Activated CD4-positive, alpha-beta T cell treated with anti-CD3 and anti-CD28 coated beads, Interleukin-10, Interleukin-2, amounts not matched to agents 100 ng/mL and 50 ng/mL, durations not matched to agents 16 hours and 8 hours (primary cell): ENCODE data around the gene POLR2J2.
"Not testable (repeated sequence)": the region's sequence is repeated elsewhere in the genome, so short reads cannot be mapped to it uniquely, and the experiment has no call there.

Experiments used
- DNase-seq: peaks from one replicate; pipeline ENCODE4 v3.0.0-alpha.2; 2020

Gene POLR2J2

DNA sequence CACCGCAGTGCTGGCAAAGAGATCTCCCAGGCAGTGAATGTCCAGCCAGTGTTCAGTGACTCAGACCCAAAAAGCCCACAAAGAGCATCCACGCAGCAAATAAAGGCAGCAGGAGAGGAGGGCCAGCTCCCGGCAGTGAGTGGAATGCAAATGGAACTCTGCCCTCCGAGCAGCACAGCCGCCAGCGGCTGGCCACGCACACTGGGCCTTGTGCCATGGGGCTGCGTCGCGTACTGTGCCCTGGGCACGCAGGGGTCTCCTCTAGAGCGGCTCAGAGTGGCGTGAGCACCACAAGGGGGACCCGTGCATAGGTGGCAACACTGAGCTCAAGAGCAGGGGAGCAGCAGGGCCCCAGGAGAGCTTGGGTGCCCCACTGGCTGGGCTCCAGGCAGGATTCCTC lies 3.9 kb downstream of the POLR2J2 start:
- DNase-seq = not testable (repeated sequence)

DNA sequence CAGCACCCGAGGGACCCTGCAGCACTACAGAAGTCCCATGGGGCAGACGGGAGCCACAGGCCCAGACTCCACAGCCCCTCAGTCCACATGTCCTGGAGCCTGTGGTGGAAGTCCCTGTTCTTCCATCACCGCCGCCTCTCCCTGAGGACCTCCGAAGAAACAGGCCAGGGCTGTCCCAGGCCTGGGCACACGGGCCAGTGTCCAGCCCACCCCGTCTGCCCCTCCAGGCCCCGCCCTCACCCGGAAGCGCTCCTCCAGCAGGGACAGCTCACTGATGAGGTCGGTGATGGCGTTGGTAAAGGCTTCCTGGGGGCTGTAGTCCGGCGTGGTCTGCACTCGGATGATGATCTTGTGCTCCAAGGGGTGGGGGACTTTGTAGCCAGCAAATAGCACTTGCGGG lies 4.6 kb downstream of the POLR2J2 start:
- DNase-seq = not testable (repeated sequence)

DNA sequence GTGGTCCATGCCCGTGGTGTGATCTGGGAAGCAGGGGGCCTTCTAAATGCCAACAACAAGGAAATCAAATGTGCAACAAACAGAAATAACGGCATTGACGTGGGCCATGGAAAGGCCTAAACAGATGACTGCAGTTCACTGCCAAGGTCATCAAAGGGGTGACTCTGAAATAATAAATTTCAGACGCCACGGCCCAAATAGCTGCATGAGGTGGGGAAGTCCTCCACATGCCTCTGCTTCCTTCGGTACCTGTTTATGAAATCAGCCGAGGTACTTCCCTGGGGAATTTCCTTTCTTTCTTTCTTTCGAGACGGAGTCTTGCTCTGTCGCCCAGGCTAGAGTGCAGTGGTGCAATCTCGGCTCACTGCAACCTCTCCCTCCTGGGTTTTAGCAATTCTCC lies 6.7 kb downstream of the POLR2J2 start:
- DNase-seq = not testable (repeated sequence)

DNA sequence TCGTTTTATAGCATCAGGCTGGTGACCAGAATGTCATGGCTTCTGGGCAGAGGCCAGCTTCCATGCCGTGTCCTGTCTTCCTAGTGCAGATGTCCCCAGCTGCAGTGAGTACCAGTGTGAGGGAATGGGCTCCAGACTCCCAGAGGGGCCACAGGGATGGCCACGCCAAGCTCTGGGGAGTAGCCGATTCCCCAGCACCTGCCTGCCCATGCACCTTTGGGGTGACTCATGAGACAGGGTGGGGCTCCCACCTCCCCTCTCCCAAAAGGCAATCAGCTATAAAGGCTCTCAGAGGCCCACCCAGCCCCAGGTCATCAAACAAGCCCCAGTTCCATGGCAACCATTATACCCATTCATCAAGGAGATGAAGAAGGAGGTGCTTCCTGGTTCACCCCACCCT lies 21.5 kb downstream of the POLR2J2 start, which contains the start of gene SPDYE2B:
Gene SPDYE2B, plus strand, starts transcription at position 396 of the 400 bp plus-strand sequence. CDS start 2,030 bp downstream, outside the sequence.
- not testable (repeated sequence) for DNase-seq

DNA sequence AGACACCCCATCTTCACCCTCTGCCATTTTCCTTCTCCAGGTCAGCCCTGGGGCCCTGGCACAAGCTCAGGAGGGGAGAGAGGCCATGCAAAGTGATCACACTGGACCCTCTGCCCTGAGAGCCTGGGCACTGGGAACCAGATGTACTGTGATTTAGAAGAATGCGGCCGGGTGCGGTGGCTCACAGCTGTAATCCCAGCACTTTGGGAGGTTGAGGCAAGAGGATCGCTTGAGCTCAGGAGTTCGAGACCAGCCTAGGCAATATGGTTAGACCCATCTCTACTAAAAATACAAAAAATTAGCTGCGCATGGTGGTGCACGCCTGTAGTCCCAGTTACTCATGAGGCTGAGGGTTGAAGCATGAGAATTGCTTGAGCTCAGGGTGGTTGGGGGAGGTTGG lies 23.6 kb downstream of the POLR2J2 start:
- DNase-seq = not testable (repeated sequence)

DNA sequence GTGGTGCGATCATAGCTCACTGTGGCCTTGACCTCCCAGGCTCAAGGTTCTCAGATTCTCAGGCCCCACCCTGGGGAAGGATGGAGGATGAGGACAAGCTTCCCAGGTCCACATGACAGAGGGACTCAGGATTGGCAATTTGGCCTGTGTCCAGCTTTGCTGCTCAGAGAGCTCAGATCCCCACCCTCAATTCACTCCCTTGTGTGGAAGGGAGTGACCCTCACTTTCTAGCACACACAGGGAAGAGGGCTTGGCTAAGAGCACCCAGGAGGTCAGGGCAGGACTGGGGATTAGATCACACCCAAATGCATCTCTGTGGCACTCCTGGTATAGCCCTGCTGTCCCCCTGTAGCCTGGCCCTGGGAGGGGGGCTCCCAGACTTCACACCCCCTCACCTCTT lies 28.1 kb downstream of the POLR2J2 start:
- not testable (repeated sequence) for DNase-seq

DNA sequence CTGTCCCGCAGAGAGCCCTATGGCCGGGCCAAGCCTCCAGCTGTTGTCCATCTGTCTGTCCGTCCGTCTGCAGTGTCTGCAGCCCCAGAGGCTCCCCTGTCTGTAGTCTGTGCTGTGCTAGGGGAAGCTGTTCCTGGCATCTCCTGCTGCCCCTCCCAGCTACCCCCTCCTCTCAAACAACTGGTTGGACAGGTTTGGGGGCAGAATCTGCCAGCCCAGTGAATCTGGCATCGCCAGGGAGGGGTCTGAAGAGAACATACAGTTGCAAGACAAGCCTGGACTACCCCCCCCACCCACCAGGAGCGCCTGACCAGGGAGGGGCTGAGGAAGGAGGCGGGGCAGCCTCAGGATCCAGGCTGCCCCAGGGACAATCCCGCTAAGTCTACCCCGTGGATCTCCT lies 28.8 kb downstream of the POLR2J2 start, which contains the start of gene UPK3BL1:
Gene UPK3BL1, minus strand, starts transcription at position 101 of the 400 bp plus-strand sequence. Its CDS starts 50 bp downstream, at position 51.
- not testable (repeated sequence) for DNase-seq

DNA sequence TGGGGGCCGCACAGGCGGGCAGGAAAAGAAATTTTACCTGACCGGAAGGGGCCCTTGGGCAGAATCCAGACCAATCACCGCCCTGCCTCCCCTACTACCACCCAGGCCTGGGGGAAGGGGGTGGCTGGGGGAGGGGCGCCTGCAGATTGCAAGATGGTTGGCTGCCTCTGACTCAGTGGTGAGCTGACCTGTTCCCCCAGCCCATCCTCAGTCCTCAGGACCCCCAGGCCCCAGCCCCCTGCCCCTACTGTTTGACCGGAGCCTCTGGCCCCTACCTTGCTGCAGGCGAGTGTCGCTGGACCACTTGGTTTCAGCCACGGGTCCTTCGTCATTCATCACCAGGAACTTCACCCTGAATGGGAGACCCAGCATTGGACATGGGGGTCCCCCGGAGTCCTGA lies 32.6 kb downstream of the POLR2J2 start:
- not testable (repeated sequence) for DNase-seq

DNA sequence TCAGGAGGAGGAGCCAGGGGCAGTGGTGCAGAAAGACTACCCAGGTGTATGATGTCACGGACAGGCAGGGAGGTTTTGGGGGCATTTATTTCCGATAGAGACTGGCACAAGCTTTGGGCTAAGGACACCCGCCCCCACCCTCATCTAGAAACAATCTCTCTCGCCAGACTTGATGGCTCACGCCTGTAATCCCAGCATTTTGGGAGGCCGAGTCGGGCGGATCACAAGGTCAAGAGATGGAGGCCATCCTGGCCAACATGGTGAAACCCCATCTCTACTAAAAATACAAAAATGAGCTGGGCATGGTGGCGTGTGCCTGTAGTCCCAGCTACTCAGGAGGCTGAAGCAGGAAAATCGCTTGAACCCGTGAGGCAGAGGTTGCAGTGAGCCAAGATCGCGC lies 34.5 kb downstream of the POLR2J2 start:
- DNase-seq = not testable (repeated sequence)

DNA sequence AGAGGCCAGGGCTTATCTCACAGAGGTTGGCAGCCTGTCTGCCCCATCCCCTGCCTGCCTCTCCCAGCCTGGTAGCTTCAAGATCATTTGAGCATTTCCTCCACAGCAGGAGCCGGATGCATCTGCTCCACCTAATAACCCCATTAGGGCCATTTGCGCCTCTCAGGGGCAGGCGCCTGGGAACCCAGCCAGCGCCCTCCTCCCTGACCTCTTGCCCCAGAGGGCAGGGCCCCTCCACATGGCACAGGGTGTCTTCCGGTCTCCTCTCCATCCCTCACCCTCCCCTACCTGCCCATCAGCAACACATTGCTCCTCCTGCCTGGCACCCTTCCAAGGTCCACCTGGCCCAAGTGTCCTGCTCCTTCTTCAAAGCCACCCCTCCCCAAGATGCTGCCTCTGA lies 36.1 kb downstream of the POLR2J2 start:
- DNase-seq = not testable (repeated sequence)

DNA sequence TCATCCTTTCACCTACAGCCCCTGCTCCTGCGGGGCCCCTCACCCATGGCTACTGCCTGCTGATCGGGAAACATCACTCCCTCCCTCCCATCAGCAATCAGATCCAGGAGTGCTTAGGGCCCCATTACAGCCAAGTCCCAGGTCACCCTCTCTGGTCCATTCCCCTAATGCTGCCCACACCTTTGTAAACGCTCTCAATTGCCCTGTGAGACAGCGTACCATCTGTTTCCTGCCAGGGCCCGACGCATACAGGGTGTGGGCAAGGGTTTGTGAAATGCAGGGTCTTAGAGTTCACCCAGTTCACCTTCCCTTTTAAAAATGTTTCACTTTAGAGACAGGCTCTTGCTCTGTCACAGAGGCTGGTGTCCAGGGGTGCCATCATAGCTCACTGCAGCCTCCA lies 37.2 kb downstream of the POLR2J2 start:
- DNase-seq = not testable (repeated sequence)

DNA sequence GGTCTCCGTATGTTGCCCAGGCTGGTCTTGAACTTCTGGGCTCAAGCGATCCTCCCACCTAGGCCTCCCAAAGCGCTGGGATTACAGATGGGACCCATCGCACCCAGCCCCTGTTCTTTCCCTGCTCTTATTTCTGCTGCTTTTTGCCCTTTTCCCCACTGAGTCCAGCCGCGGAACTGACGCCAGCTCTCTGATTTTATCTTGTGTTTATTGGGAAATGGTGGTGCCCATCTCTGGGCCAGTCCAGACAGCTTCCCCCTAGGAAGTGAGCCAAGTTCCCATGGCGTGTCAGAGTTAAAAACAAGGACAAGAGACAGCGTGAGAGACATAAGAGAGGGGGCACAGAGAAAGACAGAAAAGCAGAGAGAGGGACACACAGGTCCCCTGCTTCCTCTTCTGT lies 40.8 kb downstream of the POLR2J2 start:
- DNase-seq = not testable (repeated sequence)

DNA sequence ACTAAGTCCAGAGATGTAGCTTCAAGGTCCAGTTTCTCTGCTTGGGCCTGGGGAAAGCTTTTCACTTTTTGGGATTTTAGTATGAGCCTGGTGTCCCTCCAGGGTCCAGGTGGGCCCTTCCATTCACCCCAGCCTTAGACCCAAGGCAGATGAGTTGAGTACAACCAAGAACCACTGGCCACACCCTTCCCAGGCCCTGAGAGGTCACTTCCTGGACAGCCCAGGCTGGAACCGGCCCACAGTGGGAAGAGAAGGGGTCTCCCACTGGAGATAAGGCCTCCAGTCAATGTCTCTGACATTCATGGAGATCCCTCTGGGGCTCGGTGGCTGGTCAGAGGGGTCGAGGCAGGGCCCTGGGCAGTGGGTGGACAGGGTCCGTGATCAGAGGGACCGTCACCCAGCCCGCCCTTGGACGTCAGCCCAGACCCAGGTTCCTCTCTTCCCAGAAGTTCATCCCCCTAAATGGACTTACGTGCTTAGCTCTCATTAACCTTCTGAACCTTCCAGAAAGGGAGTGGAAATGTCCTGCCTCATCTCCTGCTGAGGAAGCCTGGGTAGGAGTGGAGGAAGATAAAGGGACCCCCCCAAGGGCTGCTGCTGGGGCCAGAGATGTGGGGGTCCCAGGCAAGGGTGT lies 44.1 kb downstream of the POLR2J2 start:
- not testable (repeated sequence) for DNase-seq

DNA sequence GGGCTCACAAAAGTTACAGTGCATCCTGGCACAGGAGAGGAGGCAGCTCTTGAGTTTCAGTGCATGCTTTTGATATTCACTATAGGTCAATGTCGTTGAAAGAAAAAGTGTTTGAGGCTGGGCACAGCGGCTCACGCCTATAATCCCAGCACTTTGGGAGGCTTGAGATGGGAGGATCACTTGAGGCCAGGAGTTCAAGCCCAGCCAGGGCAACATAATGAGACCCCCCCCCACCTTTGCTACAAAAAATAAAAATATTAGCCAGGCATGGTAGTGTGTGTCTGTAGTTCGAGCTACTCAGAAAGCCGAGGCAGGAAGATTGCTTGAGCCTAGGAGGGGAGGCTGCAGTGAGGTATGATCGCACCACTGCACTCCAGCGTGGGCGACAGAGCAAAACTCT lies 53.3 kb downstream of the POLR2J2 start:
- not testable (repeated sequence) for DNase-seq

DNA sequence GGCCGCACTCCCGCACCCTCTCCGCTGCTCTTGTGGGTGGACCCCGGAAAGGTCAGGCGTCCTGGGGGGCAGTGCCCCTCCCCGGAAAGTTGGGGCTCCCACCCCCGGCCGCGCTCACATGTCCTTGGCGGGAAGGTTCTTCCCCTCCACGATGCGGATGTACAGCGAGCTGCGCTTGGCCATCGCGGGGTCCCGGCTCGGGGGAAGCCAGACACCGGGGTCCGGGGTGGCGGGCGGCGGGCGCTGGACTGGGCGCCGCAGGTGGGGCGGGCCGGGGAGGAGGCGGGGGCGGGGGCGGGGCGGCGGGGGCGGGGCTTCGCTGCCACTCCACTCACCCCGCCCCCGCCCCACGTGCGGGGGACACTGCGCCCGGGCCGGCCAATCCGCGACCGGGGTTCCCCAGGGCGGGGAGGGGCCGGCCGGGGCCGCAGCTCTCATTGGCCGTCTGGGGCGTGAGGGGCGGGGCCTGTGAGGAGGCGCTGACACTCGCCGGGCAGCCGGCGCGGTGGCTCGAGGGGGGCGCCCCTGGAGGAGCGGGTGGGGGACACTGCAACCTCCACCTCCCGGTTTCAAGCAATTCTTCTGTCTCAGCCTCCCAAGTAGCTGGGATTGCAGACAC lies 54.8 kb downstream of the POLR2J2 start, which contains the start of gene RASA4:
Gene RASA4, minus strand, starts transcription at position 250 of the 619 bp plus-strand sequence. Its CDS starts 67 bp downstream, at position 183.
- DNase-seq = not testable (repeated sequence)
